WTC11 (cell line): ENCODE results near the gene CLDN2. TPM values are rescaled to one million over a fixed set of nuclear protein-coding genes. Genes with fewer than 3 reads are reported as not detected.

Experiments used
- ATAC-seq: fragments of 200-7000 bp; cut with Tn5 transposase; 2 replicates; pipeline ENCODE4 v1.10.0; 2021; ENCODE audit warnings: mild to moderate bottlenecking, moderate library complexity
- CTCF ChIA-PET: fragments of 300-600 bp; sonication (Branson Sonifier 250); formaldehyde crosslinking; loops from one replicate; lab custom pipeline; 2021; ENCODE audit warnings: antibody characterized with exemption; lab: Charles Lee
- POLR2A ChIA-PET: fragments of 350-600 bp; sonication (Branson Sonifier 250); formaldehyde crosslinking; loops from one replicate; lab custom pipeline; 2021; ENCODE audit warnings: antibody characterized with exemption; lab: Charles Lee
- DNase-seq: peaks from one replicate; pipeline ENCODE4 v3.0.0; 2021; ENCODE audit warnings: low spot score
- H3K27ac Mint-ChIP-seq: 2 replicates; pipeline ENCODE4 v1.8.0; 2021; ENCODE audit warnings: mixed read lengths
- H3K27me3 Mint-ChIP-seq: 2 replicates; pipeline ENCODE4 v1.8.0; 2021; ENCODE audit warnings: low read depth, mild to moderate bottlenecking, moderate library complexity, mixed read lengths
- H3K36me3 Mint-ChIP-seq: 2 replicates; pipeline ENCODE4 v1.8.0; 2021; ENCODE audit warnings: mixed read lengths
- H3K4me1 Mint-ChIP-seq: 2 replicates; pipeline ENCODE4 v1.8.0; 2022; ENCODE audit warnings: mixed read lengths
- H3K4me3 Mint-ChIP-seq: 2 replicates; pipeline ENCODE4 v1.8.0; 2021; ENCODE audit warnings: mild to moderate bottlenecking, moderate library complexity, mixed read lengths
- H3K9me3 Mint-ChIP-seq: 2 replicates; pipeline ENCODE4 v1.8.0; 2021; ENCODE audit warnings: mixed read lengths
- ATF1 ChIP-seq: sonication (generic); formaldehyde crosslinking; IDR thresholded peaks from 2 replicates; pipeline ENCODE4 v1.8.1; 2023; ENCODE audit warnings: mild to moderate bottlenecking, moderate library complexity, missing genetic modification reagents
- CBFB ChIP-seq: sonication (generic); formaldehyde crosslinking; IDR thresholded peaks from 2 replicates; pipeline ENCODE4 v1.8.1; 2022; ENCODE audit warnings: mild to moderate bottlenecking, low read depth, missing genetic modification reagents
- CDX4 ChIP-seq: fragments of 250-450 bp; sonication (Bioruptor Pico); IDR thresholded peaks from 2 replicates; pipeline ENCODE4 v1.9.0; 2021; ENCODE audit warnings: moderate library complexity, mild to moderate bottlenecking, inconsistent platforms, borderline replicate concordance
- CTCF ChIP-seq: fragments of 200-600 bp; IDR thresholded peaks from 2 replicates; pipeline ENCODE4 v1.8.0; 2022; ENCODE audit warnings: antibody characterized with exemption
- E2F4 ChIP-seq: sonication (generic); formaldehyde crosslinking; IDR thresholded peaks from 2 replicates; pipeline ENCODE4 v1.8.1; 2022; ENCODE audit warnings: low read depth, mild to moderate bottlenecking, moderate library complexity, missing genetic modification reagents, borderline replicate concordance
- EMX1 ChIP-seq: fragments of 250-450 bp; sonication (Bioruptor Pico); IDR thresholded peaks from 2 replicates; pipeline ENCODE4 v1.8.0; 2021; ENCODE audit warnings: mild to moderate bottlenecking
- GTF2I ChIP-seq: fragments of 250-450 bp; sonication (Bioruptor Pico); conservative IDR thresholded peaks from 2 replicates; pipeline ENCODE4 v1.4.0; 2021; ENCODE audit warnings: mild to moderate bottlenecking
- IRF2 ChIP-seq: sonication (generic); formaldehyde crosslinking; IDR thresholded peaks from 2 replicates; pipeline ENCODE4 v1.8.0; 2022; ENCODE audit warnings: low read depth, missing genetic modification reagents, borderline replicate concordance
- MLX ChIP-seq: sonication (generic); formaldehyde crosslinking; IDR thresholded peaks from 2 replicates; pipeline ENCODE4 v1.8.1; 2023; ENCODE audit warnings: mild to moderate bottlenecking, missing genetic modification reagents, moderate library complexity
- NFE2L1 ChIP-seq: sonication (generic); formaldehyde crosslinking; IDR thresholded peaks from 2 replicates; pipeline ENCODE4 v1.8.1; 2023; ENCODE audit warnings: missing genetic modification reagents
- NR1H2 ChIP-seq: sonication (generic); formaldehyde crosslinking; IDR thresholded peaks from 2 replicates; pipeline ENCODE4 v1.9.0; 2021; ENCODE audit warnings: mild to moderate bottlenecking, moderate library complexity, missing genetic modification reagents
- NR2C2 ChIP-seq: sonication (generic); formaldehyde crosslinking; IDR thresholded peaks from 2 replicates; pipeline ENCODE4 v1.8.0; 2022; ENCODE audit warnings: mild to moderate bottlenecking, missing genetic modification reagents
- PRDM15 ChIP-seq: sonication (generic); formaldehyde crosslinking; IDR thresholded peaks from 2 replicates; pipeline ENCODE4 v1.8.0; 2022; ENCODE audit warnings: missing genetic modification reagents
- STAT6 ChIP-seq: sonication (generic); formaldehyde crosslinking; conservative IDR thresholded peaks from 2 replicates; pipeline ENCODE4 v1.8.1; 2023; ENCODE audit warnings: mild to moderate bottlenecking, low read depth, missing genetic modification reagents, moderate library complexity
- total RNA-seq: library from RNA; stranded (reverse); gene quantifications from 3 replicates; pipeline ENCODE4 v1.2.3, GENCODE V29; 2021

CLDN2 gene
- total RNA-seq, 1 experiment from 2014 or later: 0.11 TPM

- TF ChIP-seq PRDM15 (CRISPR knock-in tag) (no peak), CTCF (no peak), MLX (no peak), EMX1 (CRISPR knock-in tag) (no peak), E2F4 (CRISPR knock-in tag) (no peak), STAT6 (CRISPR knock-in tag) (no peak), IRF2 (CRISPR knock-in tag) (no peak), ATF1 (CRISPR knock-in tag) (no peak), CDX4 (CRISPR knock-in tag) (no peak), GTF2I (CRISPR knock-in tag) (no peak)
Observed at GRCh38 chrX:106940068-106940467, 19.9 kb downstream of the CLDN2 start (continued).

GRCh38 chrX:106946464-106946863 is 26.3 kb downstream of the CLDN2 start:
- Mint-ChIP-seq H3K4me1 (no peaks in the 10 kb centered on the region), H3K9me3 (no peaks in the 10 kb centered on the region), H3K4me3 (no peak overlapping the region), H3K27ac (no peak overlapping the region), H3K36me3 (peaks cover 3% of the 10 kb centered on the region), H3K27me3 (no peaks in the 10 kb centered on the region)
- ChIA-PET POLR2A (no interaction called here), CTCF (no interaction called here)
- ATAC-seq (no peak), DNase-seq (no peak)
- no peak for TF ChIP-seq NFE2L1 (CRISPR knock-in tag)
- TF ChIP-seq NR2C2 (CRISPR knock-in tag): no peak
- no peak for TF ChIP-seq ATF1 (CRISPR knock-in tag)
- no peak for TF ChIP-seq CBFB (CRISPR knock-in tag)
- TF ChIP-seq NR1H2: no peak
